ENCODE measurements around the gene ARAP1. TPM values are rescaled to one million over a fixed set of nuclear protein-coding genes. Genes with fewer than 3 reads are reported as not detected.
A peak's percentile ranks its signal among the peaks of the same experiment; 100 is the strongest.

The ARAP1 gene
- total and polyA plus RNA-seq, 2 donors (not counting 1 experiment from before 2014, with no cell fraction given): 41.8 to 113 TPM

GRCh38 chr11:72773696-72774095 is 21.5 kb upstream of the ARAP1 start:
- Histone ChIP-seq H3K4me2 (ENCODE audit: extremely low read depth, insufficient read depth, low read length) (peak overlapping the region; percentile 66), H3K4me1 (ENCODE audit: control insufficient read depth, extremely low read depth, insufficient read depth, low read length) (peaks cover 19% of the 10 kb centered on the region), H3K27me3 (ENCODE audit: control insufficient read depth, insufficient read depth, low read length) (no peaks in the 10 kb centered on the region), H3K9me3 (ENCODE audit: control insufficient read depth, insufficient read depth, low read depth, low read length) (no peaks in the 10 kb centered on the region), H2AFZ (ENCODE audit: low read length) (no peak overlapping the region), H3K4me3 (replicated peaks in 1 of 4; ENCODE audit: control extremely low read depth in 1 of 4, insufficient read depth in 1 of 4, low read depth in 3 of 4, low read length in 4 of 4) (no peak overlapping the region), H3K9ac (ENCODE audit: insufficient read depth, low read length) (no peak overlapping the region), H3K36me3 (ENCODE audit: control insufficient read depth, insufficient read depth, low read length) (no peaks in the 10 kb centered on the region), H3K27ac (ENCODE audit: insufficient read depth, low read length) (peak overlapping the region; percentile 58), H3K79me2 (ENCODE audit: control insufficient read depth, insufficient read depth, low read length) (no peaks in the 10 kb centered on the region), H4K20me1 (ENCODE audit: control insufficient read depth, extremely low read depth, insufficient read depth, low read length) (no peaks in the 10 kb centered on the region)
- peak; percentile 22 to 39 for DNase-seq (ENCODE audit: low read depth in 2 of 2)
- no peak for TF ChIP-seq EZH2 (IDR thresholded peaks at IDR 0.05; ENCODE audit: low read length, missing control alignments)
- no peak for TF ChIP-seq CTCF (conservative IDR thresholded peaks at IDR 0.05 in 1 of 2, IDR thresholded peaks at IDR 0.05 in 1 of 2; ENCODE audit: low read depth in 1 of 2, low read length in 2 of 2)

GRCh38 chr11:72773291-72773690 is 21.1 kb upstream of the ARAP1 start:
- Histone ChIP-seq H3K9me3 (ENCODE audit: control insufficient read depth, insufficient read depth, low read depth, low read length) (no peaks in the 10 kb centered on the region), H3K4me2 (ENCODE audit: extremely low read depth, insufficient read depth, low read length) (peak overlapping the region; percentile 66), H2AFZ (ENCODE audit: low read length) (no peak overlapping the region), H3K79me2 (ENCODE audit: control insufficient read depth, insufficient read depth, low read length) (no peaks in the 10 kb centered on the region), H3K36me3 (ENCODE audit: control insufficient read depth, insufficient read depth, low read length) (no peaks in the 10 kb centered on the region), H3K27ac (ENCODE audit: insufficient read depth, low read length) (peak overlapping the region; percentile 58), H3K4me1 (ENCODE audit: control insufficient read depth, extremely low read depth, insufficient read depth, low read length) (peaks cover 19% of the 10 kb centered on the region), H3K9ac (ENCODE audit: insufficient read depth, low read length) (no peak overlapping the region), H3K4me3 (replicated peaks in 1 of 4; ENCODE audit: control extremely low read depth in 1 of 4, insufficient read depth in 1 of 4, low read depth in 3 of 4, low read length in 4 of 4) (no peak overlapping the region), H3K27me3 (ENCODE audit: control insufficient read depth, insufficient read depth, low read length) (no peaks in the 10 kb centered on the region), H4K20me1 (ENCODE audit: control insufficient read depth, extremely low read depth, insufficient read depth, low read length) (no peaks in the 10 kb centered on the region)
- peak; percentile 83 to 92 for DNase-seq (ENCODE audit: low read depth in 2 of 2)
- TF ChIP-seq EZH2 (IDR thresholded peaks at IDR 0.05; ENCODE audit: low read length, missing control alignments) (no peak), CTCF (conservative IDR thresholded peaks at IDR 0.05 in 1 of 2, IDR thresholded peaks at IDR 0.05 in 1 of 2; ENCODE audit: low read depth in 1 of 2, low read length in 2 of 2) (no peak)

- no peaks in the 10 kb centered on the region for H3K36me3 ChIP-seq (ENCODE audit: control insufficient read depth, insufficient read depth, low read length)
- DNase-seq (ENCODE audit: low read depth in 2 of 2): no peak
- no peak for TF ChIP-seq CTCF (conservative IDR thresholded peaks at IDR 0.05 in 1 of 2, IDR thresholded peaks at IDR 0.05 in 1 of 2; ENCODE audit: low read depth in 1 of 2, low read length in 2 of 2)
- TF ChIP-seq EZH2 (IDR thresholded peaks at IDR 0.05; ENCODE audit: low read length, missing control alignments): no peak
- no peaks in the 10 kb centered on the region for H4K20me1 ChIP-seq (ENCODE audit: control insufficient read depth, extremely low read depth, insufficient read depth, low read length)
- peaks cover 19% of the 10 kb centered on the region for H3K4me1 ChIP-seq (ENCODE audit: control insufficient read depth, extremely low read depth, insufficient read depth, low read length)
- no peak overlapping the region for H3K27ac ChIP-seq (ENCODE audit: insufficient read depth, low read length)
- H3K4me2 ChIP-seq (ENCODE audit: extremely low read depth, insufficient read depth, low read length): no peak overlapping the region
- no peaks in the 10 kb centered on the region for H3K79me2 ChIP-seq (ENCODE audit: control insufficient read depth, insufficient read depth, low read length)
- H3K9ac ChIP-seq (ENCODE audit: insufficient read depth, low read length): no peak overlapping the region
- H3K9me3 ChIP-seq (ENCODE audit: control insufficient read depth, insufficient read depth, low read depth, low read length): no peaks in the 10 kb centered on the region
- no peaks in the 10 kb centered on the region for H3K27me3 ChIP-seq (ENCODE audit: control insufficient read depth, insufficient read depth, low read length)
- H2AFZ ChIP-seq (ENCODE audit: low read length): no peak overlapping the region
- no peak overlapping the region for H3K4me3 ChIP-seq (replicated peaks in 1 of 4; ENCODE audit: control extremely low read depth in 1 of 4, insufficient read depth in 1 of 4, low read depth in 3 of 4, low read length in 4 of 4)
Measured at GRCh38 chr11:72772059-72772458, 19.9 kb upstream of the ARAP1 start.
